ENCODE results near the gene PYCR2.
"Not testable (repeated sequence)": the region's sequence is repeated elsewhere in the genome, so short reads cannot be mapped to it uniquely, and the experiment has no call there.

Gene PYCR2

DNA sequence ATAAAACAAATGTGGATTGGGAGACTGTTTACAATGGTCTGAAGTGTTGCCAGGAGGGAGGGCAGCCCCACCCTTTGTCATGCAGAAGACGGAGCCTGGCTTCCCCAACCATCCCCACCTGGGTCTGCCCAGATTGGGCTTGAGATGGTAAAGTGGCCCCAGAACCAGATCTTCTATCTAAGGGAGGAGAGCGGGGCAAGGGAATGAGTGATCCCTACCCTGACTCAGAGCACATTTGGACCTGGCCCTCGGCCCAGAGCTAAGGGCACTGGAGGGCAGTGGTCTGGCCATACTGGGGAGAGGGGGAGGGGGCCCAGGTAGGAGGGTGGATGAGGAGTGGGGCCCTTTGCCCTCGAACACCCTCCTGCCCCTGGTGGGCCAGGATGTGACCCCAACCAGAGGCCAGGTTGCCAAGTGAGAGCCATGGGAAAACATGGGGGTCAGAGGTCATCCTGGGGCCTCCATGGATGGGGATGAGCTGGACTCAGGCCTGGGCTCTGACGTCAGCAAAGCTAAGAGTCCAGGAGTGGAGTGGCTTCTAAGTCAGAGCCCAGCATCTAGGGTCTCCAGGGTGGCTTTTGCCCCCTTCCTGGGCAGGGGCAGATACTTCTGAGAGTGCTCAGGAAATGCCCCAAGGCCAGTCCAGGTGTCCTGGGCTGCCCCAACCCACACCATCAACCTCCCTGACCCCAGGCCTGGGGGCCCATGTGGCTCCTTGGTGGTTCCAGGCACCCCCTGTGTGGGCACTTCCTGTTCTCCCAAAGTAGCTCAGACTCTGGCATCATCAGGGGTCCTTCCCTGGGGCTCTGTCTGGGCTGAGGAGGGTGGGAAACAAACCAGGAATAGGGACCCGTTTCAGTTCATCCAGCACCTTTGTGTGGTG lies 33.5 kb downstream of the PYCR2 start:
- DNase-seq (ENCODE audit: low read depth), result no peak

DNA sequence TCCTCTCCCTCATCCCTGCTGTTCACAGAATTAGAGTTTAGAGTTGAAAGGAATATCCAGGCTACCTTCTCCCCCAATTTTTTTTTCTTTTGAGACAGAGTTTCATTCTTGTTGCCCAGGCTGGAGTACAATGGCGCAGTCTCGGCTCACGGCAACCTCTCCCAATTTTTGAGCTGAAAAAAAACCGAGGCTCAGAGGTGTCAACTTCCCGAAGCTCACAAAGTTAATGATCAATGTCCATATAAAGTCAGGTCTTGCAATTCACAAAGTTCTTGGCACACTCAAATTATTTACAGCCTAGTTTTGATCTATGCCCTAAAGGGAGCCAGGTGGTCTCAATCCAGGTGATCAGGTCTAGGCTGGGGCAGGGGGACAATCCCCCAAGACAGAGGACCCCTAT lies 34.3 kb downstream of the PYCR2 start:
- no peak for DNase-seq (ENCODE audit: low read depth)

DNA sequence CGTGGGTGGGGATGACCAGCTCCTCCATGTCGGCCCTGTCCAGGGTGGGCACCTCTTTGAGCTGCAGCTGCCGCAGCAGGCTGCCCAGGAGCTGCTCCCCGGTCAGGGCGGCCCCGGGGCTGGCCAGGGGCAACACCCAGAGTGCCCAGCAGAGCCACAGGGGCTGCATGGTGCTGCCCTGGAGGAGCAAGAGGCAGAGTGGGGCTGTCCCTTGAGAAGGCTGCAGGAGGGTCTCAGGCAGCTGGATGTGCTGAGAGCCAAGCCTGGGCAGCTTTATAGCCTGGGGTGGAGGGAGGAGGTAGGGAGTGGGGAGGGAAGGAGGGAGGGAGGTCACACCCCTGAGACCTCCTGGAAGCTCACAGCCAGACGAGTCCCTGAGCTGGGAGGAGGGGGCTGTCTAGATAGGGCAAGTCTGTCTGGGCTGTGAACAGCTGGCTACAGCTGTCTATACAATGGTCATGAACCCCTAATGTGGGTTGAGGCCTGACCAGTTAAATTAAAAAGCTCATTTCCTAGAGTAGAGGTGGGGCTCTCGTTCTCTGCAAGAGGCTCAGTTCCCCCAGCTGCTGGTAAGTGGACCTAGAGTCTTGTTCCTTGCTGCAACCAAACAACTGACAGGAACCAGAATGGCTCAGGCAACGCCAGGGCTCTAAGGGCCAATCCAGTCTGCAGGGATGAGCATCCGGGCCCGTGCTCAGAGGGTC lies 35.0 kb downstream of the PYCR2 start, which contains the start of gene LEFTY1:
Gene LEFTY1 (minus strand): TSS at position 249 of the 704 bp plus-strand sequence. CDS start 80 bp downstream, at position 169.
- no peak for DNase-seq (ENCODE audit: low read depth)

DNA sequence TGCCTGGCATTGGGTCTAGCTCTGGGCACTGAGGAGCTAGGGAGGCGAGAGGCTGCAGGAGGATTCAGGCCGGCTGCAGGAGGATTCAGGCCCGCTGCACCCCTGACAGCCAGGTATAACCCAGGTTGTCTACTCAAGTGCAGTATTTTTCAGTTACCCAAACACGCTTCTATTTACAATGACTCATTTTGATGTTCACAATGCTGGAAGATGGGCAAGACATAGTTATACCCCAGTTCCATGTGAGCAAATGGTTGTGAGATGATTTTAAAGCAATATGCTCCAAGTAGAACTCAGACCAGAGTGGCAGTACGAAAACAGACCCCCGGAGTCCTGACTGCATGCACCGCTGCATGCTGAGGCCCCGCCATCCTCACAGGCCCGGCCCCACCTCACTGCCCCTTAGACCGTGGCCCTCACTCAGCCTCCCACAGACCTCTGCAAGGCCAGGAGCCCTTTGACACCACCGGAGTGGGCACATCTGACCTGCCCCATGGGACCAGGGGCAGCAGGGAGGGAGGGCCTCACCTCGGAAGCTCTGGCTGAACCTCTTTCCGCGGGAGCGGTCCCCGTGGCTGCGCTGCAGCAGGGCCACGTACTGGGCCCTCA lies 35.7 kb downstream of the PYCR2 start:
- DNase-seq (ENCODE audit: low read depth), result no peak

DNA sequence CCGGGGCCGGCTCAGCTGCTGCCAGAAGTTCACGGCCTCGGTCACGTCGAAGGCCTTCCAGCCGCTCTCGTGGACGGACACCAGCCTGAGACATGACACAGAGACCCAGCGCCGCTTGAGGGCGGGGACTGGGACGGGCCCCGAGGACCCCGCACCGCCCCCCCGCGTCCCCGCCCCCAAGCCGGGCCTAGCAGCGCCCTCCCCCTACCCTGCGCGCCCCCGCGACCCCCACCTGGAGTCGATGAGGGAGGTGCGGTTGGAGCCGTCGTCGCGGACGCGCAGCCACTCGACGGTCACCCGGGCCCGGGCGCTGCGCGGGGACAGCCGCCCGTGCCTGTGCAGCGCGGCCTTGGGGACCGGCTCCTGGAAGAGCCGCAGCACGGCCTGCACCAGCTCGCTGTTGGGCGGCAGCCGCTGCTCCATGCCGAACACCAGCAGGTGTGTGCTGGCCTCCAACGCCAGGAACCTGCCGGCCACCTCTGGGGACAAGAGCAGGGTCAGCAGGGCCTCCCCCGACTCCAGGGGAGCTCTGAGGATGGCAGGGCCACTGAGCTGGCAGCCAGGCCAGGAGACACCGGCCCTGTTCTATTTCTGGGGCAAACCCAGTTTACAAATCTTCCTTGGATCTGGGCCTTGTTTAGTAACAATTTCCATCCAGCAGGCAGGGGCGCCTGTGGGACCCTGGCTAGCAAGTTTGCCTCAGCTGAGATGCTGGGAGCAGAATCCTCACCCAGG lies 36.3 kb downstream of the PYCR2 start:
- not testable (repeated sequence) for DNase-seq (ENCODE audit: low read depth)

DNA sequence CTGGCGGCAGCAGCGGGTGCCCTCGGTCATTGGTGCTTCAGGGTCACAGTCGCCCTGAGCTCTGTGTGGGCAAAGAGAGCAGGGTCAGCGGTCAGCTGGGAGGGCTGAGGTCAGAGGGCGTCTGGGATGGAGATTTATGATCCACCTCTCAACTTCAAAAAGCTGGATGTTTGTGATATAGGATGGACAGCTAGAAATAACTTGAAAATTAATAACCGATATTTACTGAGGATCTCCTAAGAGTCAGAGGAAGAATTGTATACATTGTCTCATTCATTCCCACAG lies 37.1 kb downstream of the PYCR2 start:
- DNase-seq (ENCODE audit: low read depth), result no peak

DNA sequence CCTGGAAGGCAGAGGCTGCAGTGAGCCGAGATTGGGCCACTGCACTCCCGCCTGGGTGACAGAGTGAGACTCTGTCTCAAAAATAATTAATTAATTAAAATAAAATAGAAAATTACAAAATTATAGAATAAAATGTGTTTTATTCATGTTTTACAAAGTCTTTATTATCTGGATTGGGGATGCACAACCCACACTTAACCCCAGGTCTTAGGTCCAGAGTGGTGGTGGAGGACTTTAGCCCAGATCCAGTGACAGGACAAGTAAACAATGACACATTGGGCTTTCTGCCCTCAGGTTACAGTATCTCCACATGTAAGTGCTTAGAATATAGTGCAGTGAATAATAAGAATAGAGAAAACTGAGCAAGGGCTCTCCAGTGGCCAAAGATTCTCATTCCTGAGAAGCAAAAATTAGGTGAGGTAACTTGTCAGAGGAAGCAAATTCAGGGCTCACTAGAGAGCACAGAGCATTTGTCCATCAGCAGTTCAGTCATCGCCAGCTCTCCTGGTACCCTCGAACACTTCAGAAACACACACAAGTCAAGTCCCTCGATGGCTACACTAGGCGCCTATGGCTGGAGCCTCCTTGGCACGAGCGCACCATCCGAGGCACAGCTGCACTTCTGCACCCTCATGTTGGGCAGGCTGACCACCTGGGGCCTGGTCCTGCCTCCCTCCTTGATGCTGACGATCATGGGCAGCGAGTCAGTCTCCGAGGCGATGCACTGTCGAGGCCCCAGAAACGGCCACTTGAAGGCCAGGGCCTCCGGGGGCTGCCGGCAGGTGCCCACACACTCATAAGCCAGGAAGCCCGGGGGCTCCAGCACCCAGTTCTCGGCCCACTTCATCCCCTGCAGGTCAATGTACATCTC lies 37.7 kb downstream of the PYCR2 start:
- DNase-seq (ENCODE audit: low read depth), result no peak

DNA sequence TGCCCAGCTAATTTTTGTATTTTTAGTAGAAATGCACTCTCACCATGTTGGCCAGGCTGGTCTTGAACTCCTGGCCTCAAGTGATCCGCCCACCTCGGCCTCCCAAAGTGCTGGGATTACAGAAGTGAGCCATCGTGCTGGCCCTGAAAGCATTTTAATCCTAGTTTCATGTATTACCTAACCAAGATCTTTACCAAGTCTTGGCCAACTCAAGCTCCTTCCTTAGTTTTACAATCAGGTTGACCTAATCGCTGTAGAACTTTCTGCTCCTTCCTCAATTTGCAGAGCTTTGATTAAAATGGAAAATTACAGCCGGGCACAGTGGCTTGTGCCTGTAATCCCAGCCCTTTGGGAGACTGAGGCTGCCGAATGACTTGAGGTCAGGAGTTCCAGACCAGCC lies 38.7 kb downstream of the PYCR2 start:
- DNase-seq (ENCODE audit: low read depth), result no peak

DNA sequence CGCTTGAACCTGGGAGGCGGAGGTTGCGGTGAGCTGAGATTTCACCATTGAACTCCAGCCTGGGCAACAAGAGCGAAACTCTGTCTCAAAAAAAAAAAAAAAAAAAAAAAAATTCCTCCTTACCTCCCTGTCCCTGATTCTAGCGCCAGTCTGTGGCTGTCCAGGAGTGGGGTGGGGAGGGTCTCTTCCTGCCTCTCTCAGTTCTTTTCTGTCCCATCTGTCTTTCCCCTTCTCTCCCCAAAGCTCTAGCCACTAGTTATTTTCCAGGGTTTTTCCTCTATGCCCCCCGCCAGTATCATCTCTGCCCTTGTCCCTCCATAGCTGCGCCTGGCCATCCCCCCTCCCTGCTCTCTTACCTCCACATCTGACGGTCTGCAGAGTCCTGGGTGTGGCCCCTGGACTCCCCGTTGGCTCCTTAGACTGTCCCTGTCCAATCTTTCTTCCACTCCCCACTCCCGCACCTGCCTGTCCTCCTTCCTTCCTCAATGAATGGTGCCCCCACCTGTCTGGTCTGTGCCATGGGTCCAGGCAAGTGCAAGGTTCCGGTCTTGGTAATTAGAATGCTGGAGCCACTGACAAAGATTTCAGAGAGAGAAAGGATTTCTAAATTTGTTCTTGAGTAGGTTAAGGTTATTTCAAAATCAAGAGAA lies 40.3 kb downstream of the PYCR2 start:
- no peak for DNase-seq (ENCODE audit: low read depth)

DNA sequence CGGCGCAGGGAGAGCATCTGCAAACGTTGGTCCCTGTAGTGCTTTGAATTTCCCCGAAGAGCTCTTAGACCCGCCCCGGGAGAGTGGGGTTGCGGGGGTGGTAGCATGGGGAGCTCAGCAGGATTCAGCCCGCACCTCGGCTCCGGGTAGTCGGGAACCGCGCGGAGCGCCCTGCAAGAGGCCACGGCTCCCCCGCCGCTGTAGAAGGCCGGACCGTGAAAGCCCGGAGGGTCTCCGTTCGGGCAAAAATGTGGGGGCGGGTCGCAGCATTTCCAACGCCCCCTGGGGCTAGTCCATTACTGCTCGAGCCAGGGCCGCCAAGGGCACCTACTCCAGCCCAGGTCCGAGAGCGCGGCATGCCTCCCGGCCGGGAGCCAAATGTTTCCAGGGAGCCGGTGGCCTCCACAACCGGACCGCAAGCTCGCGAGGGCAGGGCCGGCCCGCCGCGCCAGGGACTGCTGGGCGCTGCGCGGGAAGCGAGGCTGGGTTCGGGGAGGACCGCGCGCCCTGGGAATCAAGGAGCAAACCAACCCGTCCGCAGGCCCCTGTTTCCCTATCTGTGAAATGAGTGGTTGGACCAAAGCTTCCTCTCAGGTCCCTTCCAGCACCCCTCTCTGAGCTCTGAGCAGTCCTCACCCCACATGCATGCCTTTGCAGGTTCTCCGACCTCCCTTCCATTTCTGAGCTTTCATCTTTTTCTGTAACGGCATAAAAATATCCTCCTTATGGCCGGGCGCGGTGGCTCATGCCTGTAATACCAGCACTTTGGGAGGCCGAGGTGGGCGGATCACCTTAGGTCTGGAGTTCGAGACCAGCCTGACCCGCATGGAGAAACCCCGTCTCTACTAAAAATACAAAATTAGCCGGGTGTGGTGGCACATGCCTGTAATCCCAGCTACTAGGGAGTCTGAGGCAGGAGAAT lies 41.1 kb downstream of the PYCR2 start:
- no peak for DNase-seq (ENCODE audit: low read depth)

DNA sequence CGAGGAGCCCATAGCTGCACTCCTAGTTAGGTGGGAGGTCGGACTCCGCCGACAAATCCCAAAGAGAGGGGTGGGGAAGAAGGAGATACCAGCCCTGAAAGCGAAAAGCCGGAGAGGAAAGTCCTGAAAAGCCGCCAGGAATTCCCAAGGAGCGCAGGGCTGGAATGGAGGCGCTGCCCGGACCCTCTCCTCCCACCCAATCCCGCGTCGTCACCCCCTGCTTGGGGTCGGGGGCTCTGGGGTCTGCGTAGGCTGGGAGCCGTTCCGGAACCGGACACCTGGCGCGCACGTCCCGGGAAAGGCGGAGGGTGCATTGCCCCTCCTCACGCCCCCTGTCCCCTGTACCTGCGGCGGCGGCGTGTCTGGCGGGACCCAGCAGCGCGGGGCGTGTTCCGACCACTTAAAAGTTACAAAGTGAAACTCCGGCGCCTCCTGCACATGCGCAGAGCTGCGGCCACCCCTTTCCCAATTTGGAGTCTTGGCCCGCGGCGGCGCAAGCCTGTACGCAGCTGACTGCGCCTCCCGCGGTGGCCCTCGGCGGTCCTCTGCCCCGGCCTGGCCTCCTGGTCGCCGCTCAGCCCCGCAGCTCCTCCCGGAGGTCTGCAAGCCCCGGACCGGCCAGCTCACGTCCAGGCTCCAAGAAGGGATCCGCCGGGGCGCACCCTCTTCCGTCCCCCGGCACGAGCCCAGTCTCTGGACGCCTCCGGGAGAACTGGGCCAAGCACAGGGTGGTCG lies 41.9 kb downstream of the PYCR2 start, which contains the start of gene TMEM63A:
Gene TMEM63A (minus strand): TSS at position 422 of the 735 bp plus-strand sequence. CDS start 4,800 bp downstream, outside the sequence.
- peak; percentile 84 for DNase-seq (ENCODE audit: low read depth)

DNA sequence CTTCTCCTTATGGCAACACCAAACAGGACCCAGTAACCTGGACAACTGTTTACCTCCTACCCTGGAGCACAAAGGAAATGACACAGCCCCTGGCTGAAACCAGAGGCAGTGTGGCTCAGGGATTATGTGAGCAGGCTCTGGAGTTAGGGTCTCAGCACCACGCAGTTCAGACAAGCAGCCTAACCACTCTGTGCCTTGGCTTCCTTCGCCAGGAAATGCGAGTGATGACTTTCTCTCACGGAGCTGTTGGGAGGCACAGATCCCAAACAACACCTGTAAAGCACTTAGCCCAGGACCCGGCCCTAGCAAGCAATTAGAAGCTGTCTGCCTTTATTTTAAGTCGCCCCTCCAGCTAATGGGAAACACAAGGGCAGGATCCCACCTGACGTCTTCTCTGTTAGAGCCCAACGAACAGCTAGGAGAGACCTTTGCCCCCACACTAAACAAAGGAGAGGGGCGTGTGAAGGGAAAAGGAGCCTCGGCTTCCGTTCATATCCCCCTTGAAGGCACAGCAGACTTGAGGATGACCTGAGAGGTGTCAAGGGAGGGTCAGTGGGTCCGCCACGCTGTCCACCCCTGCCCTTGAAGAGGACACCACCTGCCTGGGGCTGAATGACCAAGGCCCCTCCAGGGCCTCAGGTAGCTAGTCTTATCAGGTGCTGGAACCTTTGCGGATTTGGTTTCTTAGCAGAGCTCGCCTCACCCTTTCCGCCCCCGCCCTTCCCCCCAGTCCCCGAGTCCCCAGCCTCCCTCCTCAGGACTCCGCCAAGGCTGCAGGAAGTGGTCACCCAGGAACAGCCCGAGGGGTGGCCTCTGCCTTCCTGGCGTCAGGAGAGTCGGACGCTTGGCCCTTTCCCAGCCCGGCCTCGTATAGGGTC lies 42.7 kb downstream of the PYCR2 start:
- peak; percentile 52 for DNase-seq (ENCODE audit: low read depth)

DNA sequence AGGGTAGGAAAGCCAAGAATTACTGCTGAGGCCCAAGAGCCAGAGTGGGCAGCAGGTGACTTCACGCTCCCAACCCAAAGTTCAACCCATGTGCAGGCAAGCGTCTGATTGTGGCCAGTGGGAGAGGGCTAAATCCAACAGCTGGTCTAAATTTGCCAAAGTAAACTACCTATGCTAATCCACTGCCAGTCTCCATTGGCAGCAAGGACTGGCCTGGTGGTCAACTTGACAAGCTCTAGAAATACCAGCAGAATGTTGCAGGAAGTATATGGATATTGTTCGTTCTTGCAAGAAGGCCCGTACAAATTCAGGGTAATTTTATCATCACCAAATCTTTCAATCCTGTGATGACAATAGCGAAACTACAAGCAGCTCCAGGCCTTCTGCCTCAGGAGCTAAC lies 43.4 kb downstream of the PYCR2 start:
- DNase-seq (ENCODE audit: low read depth), result no peak

DNA sequence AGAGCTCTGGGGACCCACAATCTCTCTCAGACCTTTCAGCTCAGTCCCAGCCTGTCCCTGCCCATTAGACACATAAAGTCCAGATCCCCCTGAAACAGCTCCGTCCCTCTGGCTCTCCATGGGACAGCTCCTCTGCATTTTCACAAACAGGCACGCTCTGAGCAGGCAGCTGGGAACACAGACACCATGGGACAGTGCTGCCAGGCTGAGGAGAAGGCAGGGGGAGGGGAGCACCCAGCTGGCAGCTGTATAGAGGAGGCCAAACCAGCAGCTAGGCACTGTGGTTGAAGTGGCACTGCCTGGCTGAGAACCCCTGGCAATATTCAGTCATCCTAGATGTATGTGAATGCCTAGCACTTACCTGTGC lies 43.8 kb downstream of the PYCR2 start:
- no peak for DNase-seq (ENCODE audit: low read depth)

DNA sequence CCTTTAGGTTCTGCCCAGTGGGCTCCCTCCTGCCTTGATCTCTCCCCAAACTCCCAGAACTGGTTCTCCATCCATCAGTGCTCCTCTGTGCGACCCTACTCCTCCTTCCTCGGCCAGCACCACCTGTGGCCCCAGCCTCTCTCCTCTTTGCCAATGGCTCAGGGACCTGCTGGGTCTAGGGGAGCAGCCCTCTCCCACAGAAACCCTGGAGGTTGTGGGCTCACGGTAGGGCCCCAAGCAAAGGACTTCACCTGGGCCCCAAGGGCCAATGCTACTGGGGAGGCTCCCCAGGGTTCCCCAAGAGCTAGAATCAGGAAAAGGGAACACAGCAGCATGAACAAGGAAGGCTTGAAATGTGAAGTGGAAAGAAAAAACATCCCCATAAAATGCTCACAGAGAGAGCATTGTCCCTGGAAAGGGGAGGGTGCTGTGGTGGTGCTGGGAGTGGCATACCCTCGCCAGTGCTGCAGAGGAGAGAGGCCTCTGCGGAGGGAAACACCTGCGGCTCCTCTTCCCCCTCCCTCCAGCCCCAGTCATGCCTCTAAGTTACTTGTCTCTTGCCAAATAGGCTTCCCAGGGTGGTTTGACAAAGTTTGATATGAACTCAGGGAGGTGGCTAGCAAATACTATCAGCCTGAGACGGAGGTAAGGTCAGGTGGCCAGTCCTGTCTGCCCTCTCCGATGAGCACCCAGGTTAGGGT lies 44.4 kb downstream of the PYCR2 start:
- no peak for DNase-seq (ENCODE audit: low read depth)

DNA sequence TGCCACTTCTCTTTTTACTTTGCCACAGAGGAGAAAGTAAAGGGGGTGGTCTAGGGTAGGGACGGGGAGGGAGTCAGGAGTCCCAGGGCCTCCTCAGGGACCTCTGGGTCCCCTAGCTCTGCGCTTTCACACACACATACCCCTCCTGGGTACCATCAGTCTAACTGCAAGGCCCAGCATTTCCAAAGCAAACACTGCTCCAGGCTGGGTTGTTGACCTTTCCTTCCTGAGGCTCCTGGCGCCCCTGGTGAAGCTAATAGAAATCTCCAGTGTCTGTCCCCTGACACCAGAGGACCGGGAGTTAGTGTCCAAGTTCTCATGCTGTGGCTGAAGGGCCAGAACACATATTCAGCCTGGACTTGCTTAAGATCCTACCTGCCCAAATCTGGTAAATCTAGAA lies 45.8 kb downstream of the PYCR2 start:
- no peak for DNase-seq (ENCODE audit: low read depth)

DNA sequence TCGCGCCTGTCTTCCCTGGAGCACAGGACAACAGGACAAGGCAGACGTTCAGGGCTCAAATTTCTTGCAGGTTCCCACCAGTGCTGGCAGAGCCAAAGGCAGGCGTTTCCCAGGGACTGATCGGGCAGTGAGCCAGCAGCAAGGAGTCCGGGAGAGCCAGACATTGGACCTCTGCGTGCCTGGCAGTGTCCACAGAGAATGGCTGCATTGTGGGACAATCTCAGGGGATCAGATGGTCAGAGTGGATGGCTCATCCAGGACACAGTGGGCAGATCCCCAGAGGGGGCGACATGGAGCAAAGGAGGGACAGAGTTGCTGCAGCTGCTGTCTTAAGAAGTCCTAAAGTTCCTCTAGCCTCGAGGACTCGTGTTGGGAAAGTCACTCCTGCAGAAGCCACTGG lies 46.5 kb downstream of the PYCR2 start:
- DNase-seq (ENCODE audit: low read depth), result no peak
